Endothelial cell of umbilical vein (primary cell): Measurements from ENCODE around the gene ANKRD34A. TPM values are rescaled to one million over a fixed set of nuclear protein-coding genes. Genes with fewer than 3 reads are reported as not detected.

Experiments used
- BruUV-seq: library from RNA; stranded (reverse); fragments of 400-500 nt; replicated peaks from 2 replicates; lab custom pipeline; 2021; lab: Mats Ljungman, UMichigan
- CTCF ChIA-PET: fragments of 300-600, 350-600 bp; sonication (Branson Sonifier 250); formaldehyde crosslinking; loops from one replicate; lab custom pipeline; 2021; ENCODE audit warnings: antibody characterized with exemption, inconsistent platforms; lab: Charles Lee
- POLR2A ChIA-PET: fragments of 300-600, 350-600 bp; sonication (Branson Sonifier 250); formaldehyde crosslinking; loops from one replicate; lab custom pipeline; 2021; ENCODE audit warnings: antibody characterized with exemption, inconsistent platforms; lab: Charles Lee
- DNase-seq: peaks from one replicate; pipeline ENCODE4 v3.0.0-alpha.2; 2011; ENCODE audit warnings: low read depth, low spot score
- FAIRE-seq: peaks from 2 replicates; lab custom pipeline; 2011; peaks lifted over from hg19 to GRCh38; lab: Jason Lieb, UNC
- H2AFZ ChIP-seq: 2 replicates; pipeline ENCODE4 v1.6.0; 2012; ENCODE audit warnings: low read depth, low read length, control low read depth, inconsistent platforms
- H3K27ac ChIP-seq: 2 replicates; pipeline ENCODE4 v1.5.1; 2011; ENCODE audit warnings: low read depth, mild to moderate bottlenecking, control low read depth, low read length, moderate library complexity; ENCODE audit not compliant: insufficient read depth
- H3K27me3 ChIP-seq, 2 experiments: 2 replicates each; pipeline versions ENCODE4 v1.6.0 to v1.6.1; 2011; ENCODE audit warnings: low read length in 2 of 2, mixed read lengths in 1 of 2; ENCODE audit not compliant: control insufficient read depth in 2 of 2, insufficient read depth in 2 of 2
- H3K36me3 ChIP-seq, 2 experiments: 2 replicates in 1 of 2; 3 replicates in 1 of 2; pipeline ENCODE4 v1.5.1; 2011; ENCODE audit warnings: low read length in 2 of 2, mild to moderate bottlenecking in 1 of 2, moderate library complexity in 1 of 2; ENCODE audit not compliant: control insufficient read depth in 2 of 2, insufficient read depth in 2 of 2; ENCODE audit errors: extremely low read depth in 1 of 2
- H3K4me1 ChIP-seq: 3 replicates; pipeline ENCODE4 v1.5.1; 2011; ENCODE audit warnings: mild to moderate bottlenecking, low read length; ENCODE audit not compliant: control insufficient read depth, insufficient read depth; ENCODE audit errors: extremely low read depth
- H3K4me2 ChIP-seq: 2 replicates; pipeline ENCODE4 v1.6.1; 2011; ENCODE audit warnings: low read length, control low read depth, mixed read lengths; ENCODE audit not compliant: insufficient read depth
- H3K4me3 ChIP-seq, 3 experiments: fragments of 200-600 bp in 1 of 3; sonication (generic), shearing (Covaris generic) in 1 of 3; replicated peaks in 1 of 3; 2 replicates each; pipeline ENCODE4 v1.5.1; 2011 to 2016; ENCODE audit warnings: control low read depth in 3 of 3, low read length in 3 of 3, mild to moderate bottlenecking in 2 of 3, inconsistent platforms in 1 of 3, low read depth in 1 of 3, moderate library complexity in 1 of 3; ENCODE audit not compliant: insufficient read depth in 1 of 3
- H3K79me2 ChIP-seq: 2 replicates; pipeline ENCODE4 v1.6.0; 2012; ENCODE audit warnings: low read length, inconsistent platforms; ENCODE audit not compliant: control insufficient read depth, insufficient read depth
- H3K9ac ChIP-seq: replicated peaks from 2 replicates; pipeline ENCODE3; 2011; ENCODE audit warnings: low read length, control low read depth; ENCODE audit not compliant: insufficient read depth; ENCODE audit errors: extremely low read depth
- H3K9me1 ChIP-seq: replicated peaks from 3 replicates; pipeline ENCODE4 v1.6.0; 2011; ENCODE audit warnings: mild to moderate bottlenecking, low read length; ENCODE audit not compliant: control insufficient read depth, insufficient read depth; ENCODE audit errors: extremely low read depth
- H3K9me3 ChIP-seq: replicated peaks from 2 replicates; pipeline ENCODE4 v1.5.1; 2012; ENCODE audit warnings: low read length, inconsistent platforms; ENCODE audit not compliant: control insufficient read depth, insufficient read depth
- H4K20me1 ChIP-seq: replicated peaks from 2 replicates; pipeline ENCODE3; 2011; ENCODE audit warnings: mild to moderate bottlenecking, low read length; ENCODE audit not compliant: control insufficient read depth, insufficient read depth; ENCODE audit errors: extremely low read depth
- EZH2 ChIP-seq: IDR thresholded peaks from 2 replicates; pipeline ENCODE4 v1.6.1; 2012; ENCODE audit warnings: borderline replicate concordance, low read depth, mild to moderate bottlenecking, moderate library complexity, low read length, inconsistent platforms; ENCODE audit not compliant: severe bottlenecking
- FOS ChIP-seq: IDR thresholded peaks from 2 replicates; pipeline ENCODE4 v1.6.1; 2011; ENCODE audit warnings: mild to moderate bottlenecking, low read length, moderate library complexity, borderline replicate concordance; ENCODE audit not compliant: insufficient read depth
- GATA2 ChIP-seq: IDR thresholded peaks from 2 replicates; pipeline ENCODE4 v1.7.0; 2011; ENCODE audit warnings: low read depth, mild to moderate bottlenecking, moderate library complexity, mixed read lengths, low read length; ENCODE audit not compliant: insufficient read length, insufficient read depth
- JUN ChIP-seq: IDR thresholded peaks from 2 replicates; pipeline ENCODE4 v1.6.1; 2011; ENCODE audit warnings: borderline replicate concordance, low read depth; ENCODE audit not compliant: insufficient read length, insufficient read depth
- MYC ChIP-seq: IDR thresholded peaks from one replicate; pipeline ENCODE4 v1.6.1; 2011; ENCODE audit warnings: mild to moderate bottlenecking, low read depth, low read length
- POLR2A ChIP-seq: IDR thresholded peaks from 2 replicates; pipeline ENCODE4 v1.6.1; 2012; ENCODE audit warnings: low read depth, mild to moderate bottlenecking, control low read depth, low read length
- POLR2AphosphoS5 ChIP-seq: IDR thresholded peaks from 2 replicates; pipeline ENCODE4 v1.6.1; 2012; ENCODE audit warnings: low read depth, mild to moderate bottlenecking, control low read depth, low read length, moderate library complexity; ENCODE audit not compliant: insufficient read depth
- dilution Hi-C: fragments of 300-500 bp; cut with MboI; formaldehyde crosslinking; loops from one replicate; pipeline ENCODE4 v1.15.0; 2019; ENCODE audit warnings: low sequenced_read_pairs; ENCODE audit not compliant: extremely low pct_ligation_motif_present
- intact Hi-C: fragments of 100-400 bp; cut with micrococcal nuclease; formaldehyde crosslinking; loops from one replicate; pipeline ENCODE4 v1.10.0; 2022
- polyA plus RNA-seq, 4 experiments: library from polyadenylated mRNA; depleted of rRNA in 3 of 4; stranded (reverse) in 3 of 4; unstranded in 1 of 4; fragments of >200 nt; gene quantifications; 2 replicates each; pipeline versions ENCODE4 v1.2.1 to v1.2.3, GENCODE V29; 2011 to 2012; ENCODE audit warnings: missing spikeins in 1 of 4
- total RNA-seq: library from RNA; stranded (reverse); gene quantifications from 2 replicates; pipeline ENCODE4 v1.2.3, GENCODE V29; 2021
- TF ChIP-seq, protein P1 (sequence below): IDR thresholded peaks from 2 replicates; pipeline ENCODE4 v1.6.1; 2011; ENCODE audit not compliant: insufficient read depth, insufficient read length
- TF ChIP-seq, protein P2 (sequence below), 2 donors: IDR thresholded peaks; 1 replicate in 1 of 2; 2 replicates in 1 of 2; pipeline ENCODE4 v1.5.1; 2011; ENCODE audit warnings: low read length in 2 of 2, mild to moderate bottlenecking in 2 of 2, moderate library complexity in 2 of 2, control low read depth in 1 of 2, inconsistent platforms in 1 of 2, low read depth in 1 of 2; ENCODE audit not compliant: insufficient read depth in 1 of 2; ENCODE audit errors: extremely low read depth in 1 of 2

ANKRD34A gene
- total and polyA plus RNA-seq, 2 donors (not counting 3 experiments of a cell fraction or from before 2014, with no cell fraction given): 0.24 to 0.43 TPM

DNA sequence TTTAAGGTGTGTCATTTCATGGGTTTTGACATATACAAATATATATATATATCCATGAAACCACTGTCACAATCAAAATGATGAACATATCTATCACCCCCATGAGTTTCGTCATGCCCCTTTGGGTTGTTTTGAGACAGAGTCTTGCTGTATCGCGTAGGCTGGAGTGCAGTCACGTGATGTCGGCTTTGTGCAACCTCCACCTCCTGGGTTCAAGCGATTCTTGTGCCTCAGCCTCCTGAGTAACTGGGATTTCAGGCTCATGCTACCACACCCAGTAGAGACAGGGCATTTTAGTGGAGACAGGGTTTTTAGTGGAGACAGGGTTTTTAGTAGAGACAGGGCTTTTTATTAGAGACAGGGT is 49.2 kb upstream of the ANKRD34A start:
- H3K4me3 ChIP-seq: no peak overlapping the region
- ChIA-PET CTCF (interaction anchor here (1.1 to 3.6 kb wide), 2 partner anchors 86 to 168 kb away, joined by 3 to 43 read pairs; partner anchors contain the start of genes NUDT17 and RBM8A), POLR2A (no interaction called here)
- no TSS peak for BruUV-seq
- H3K9ac ChIP-seq: no peak overlapping the region
- H2AFZ ChIP-seq: no peak overlapping the region
- no peaks in the 10 kb centered on the region for H3K9me1 ChIP-seq
- dilution Hi-C loops (no loop called here), intact Hi-C loops (loop anchor here (1.0 to 2.0 kb wide), 4 partner anchors 36 to 293 kb away; no protein-coding TSS in a partner anchor)
- no peak overlapping the region for H3K27ac ChIP-seq
- H3K27me3 ChIP-seq: peaks cover 13 to 16% of the 10 kb centered on the region in 2 experiments
- H3K4me2 ChIP-seq: no peak overlapping the region
- no peaks in the 10 kb centered on the region for H3K9me3 ChIP-seq
- H3K79me2 ChIP-seq: no peaks in the 10 kb centered on the region
- H3K4me1 ChIP-seq: peaks cover 4% of the 10 kb centered on the region
- H3K36me3 ChIP-seq: no peaks in the 10 kb centered on the region
- FAIRE-seq: no peak
- no peaks in the 10 kb centered on the region for H4K20me1 ChIP-seq
- TF ChIP-seq JUN: no peak
- TF ChIP-seq POLR2AphosphoS5: no peak
- no peak for TF ChIP-seq MYC
- no peak for TF ChIP-seq POLR2A
- TF ChIP-seq, protein P1, sequence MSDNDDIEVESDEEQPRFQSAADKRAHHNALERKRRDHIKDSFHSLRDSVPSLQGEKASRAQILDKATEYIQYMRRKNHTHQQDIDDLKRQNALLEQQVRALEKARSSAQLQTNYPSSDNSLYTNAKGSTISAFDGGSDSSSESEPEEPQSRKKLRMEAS: no peak
- TF ChIP-seq, protein P2, sequence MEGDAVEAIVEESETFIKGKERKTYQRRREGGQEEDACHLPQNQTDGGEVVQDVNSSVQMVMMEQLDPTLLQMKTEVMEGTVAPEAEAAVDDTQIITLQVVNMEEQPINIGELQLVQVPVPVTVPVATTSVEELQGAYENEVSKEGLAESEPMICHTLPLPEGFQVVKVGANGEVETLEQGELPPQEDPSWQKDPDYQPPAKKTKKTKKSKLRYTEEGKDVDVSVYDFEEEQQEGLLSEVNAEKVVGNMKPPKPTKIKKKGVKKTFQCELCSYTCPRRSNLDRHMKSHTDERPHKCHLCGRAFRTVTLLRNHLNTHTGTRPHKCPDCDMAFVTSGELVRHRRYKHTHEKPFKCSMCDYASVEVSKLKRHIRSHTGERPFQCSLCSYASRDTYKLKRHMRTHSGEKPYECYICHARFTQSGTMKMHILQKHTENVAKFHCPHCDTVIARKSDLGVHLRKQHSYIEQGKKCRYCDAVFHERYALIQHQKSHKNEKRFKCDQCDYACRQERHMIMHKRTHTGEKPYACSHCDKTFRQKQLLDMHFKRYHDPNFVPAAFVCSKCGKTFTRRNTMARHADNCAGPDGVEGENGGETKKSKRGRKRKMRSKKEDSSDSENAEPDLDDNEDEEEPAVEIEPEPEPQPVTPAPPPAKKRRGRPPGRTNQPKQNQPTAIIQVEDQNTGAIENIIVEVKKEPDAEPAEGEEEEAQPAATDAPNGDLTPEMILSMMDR (IDR thresholded peaks at IDR 0.05; ENCODE audit: extremely low read depth in 1 of 2, insufficient read depth in 1 of 2, low read depth in 1 of 2, low read length in 2 of 2): no peak
- TF ChIP-seq FOS: no peak
- TF ChIP-seq GATA2: no peak
- no peak for TF ChIP-seq EZH2
- no peak for DNase-seq
